DOHH2 (cell line): ENCODE results near the gene TEAD3.

Experiments
- H3F3A ChIP-seq: fragments of 200-600 bp; sonication (generic), shearing (Covaris generic); 2 replicates; pipeline ENCODE4 v1.6.0; 2016; ENCODE audit warnings: antibody characterized with exemption, mild to moderate bottlenecking; ENCODE audit not compliant: control insufficient read depth, insufficient read depth
- H3K27ac ChIP-seq: fragments of 200-600 bp; sonication (generic); 2 replicates; pipeline ENCODE4 v1.5.1; 2014; ENCODE audit warnings: low read depth, mild to moderate bottlenecking, low read length, moderate library complexity
- H3K27me3 ChIP-seq: fragments of 200-600 bp; sonication (generic); 2 replicates; pipeline ENCODE4 v1.6.1; 2014; ENCODE audit warnings: mild to moderate bottlenecking, low read length, mixed read lengths; ENCODE audit not compliant: control insufficient read depth
- H3K36me3 ChIP-seq: fragments of 200-600 bp; sonication (generic); 2 replicates; pipeline ENCODE4 v1.6.1; 2014; ENCODE audit warnings: mild to moderate bottlenecking, low read length, moderate library complexity, mixed read lengths; ENCODE audit not compliant: control insufficient read depth
- H3K4me1 ChIP-seq: fragments of 200-600 bp; sonication (generic); 2 replicates; pipeline ENCODE4 v1.6.1; 2014; ENCODE audit warnings: mild to moderate bottlenecking, low read length, mixed read lengths; ENCODE audit not compliant: control insufficient read depth
- H3K4me2 ChIP-seq: fragments of 200-600 bp; sonication (generic); 2 replicates; pipeline ENCODE4 v1.6.0; 2014; ENCODE audit warnings: mild to moderate bottlenecking, low read length, moderate library complexity
- H3K4me3 ChIP-seq: fragments of 200-600 bp; sonication (generic); 2 replicates; pipeline ENCODE4 v1.5.1; 2014; ENCODE audit warnings: mild to moderate bottlenecking, low read length, mixed read lengths
- H3K79me2 ChIP-seq: fragments of 200-600 bp; sonication (generic); 2 replicates; pipeline ENCODE4 v1.6.1; 2014; ENCODE audit warnings: mild to moderate bottlenecking, low read length, mixed read lengths; ENCODE audit not compliant: control insufficient read depth
- H3K9me2 ChIP-seq: fragments of 200-600 bp; sonication (generic); replicated peaks from 2 replicates; pipeline ENCODE4 v1.6.1; 2014; ENCODE audit warnings: mild to moderate bottlenecking, low read length, mixed read lengths; ENCODE audit not compliant: control insufficient read depth
- H3K9me3 ChIP-seq: fragments of 200-600 bp; sonication (generic); 2 replicates; pipeline ENCODE4 v1.6.1; 2014; ENCODE audit warnings: antibody characterized with exemption, low read length, mixed read lengths; ENCODE audit not compliant: control insufficient read depth, insufficient read depth
- H4K20me1 ChIP-seq: fragments of 200-600 bp; sonication (generic); 2 replicates; pipeline ENCODE4 v1.6.0; 2014; ENCODE audit warnings: low read depth, mild to moderate bottlenecking, antibody characterized with exemption, low read length, moderate library complexity; ENCODE audit not compliant: control insufficient read depth, insufficient read depth
- EZH2phosphoT487 ChIP-seq: fragments of 200-600 bp; sonication (generic); IDR thresholded peaks from 2 replicates; pipeline ENCODE4 v1.6.1; 2017; ENCODE audit warnings: borderline replicate concordance, mild to moderate bottlenecking, antibody characterized with exemption, low read length, moderate library complexity, mixed read lengths
- TF ChIP-seq, protein P1 (sequence below): fragments of 200-600 bp; sonication (generic); IDR thresholded peaks from one replicate; pipeline ENCODE4 v1.5.1; 2014; ENCODE audit warnings: antibody characterized with exemption, mild to moderate bottlenecking, low read depth, low read length; ENCODE audit not compliant: poor library complexity, severe bottlenecking

Gene TEAD3

DNA sequence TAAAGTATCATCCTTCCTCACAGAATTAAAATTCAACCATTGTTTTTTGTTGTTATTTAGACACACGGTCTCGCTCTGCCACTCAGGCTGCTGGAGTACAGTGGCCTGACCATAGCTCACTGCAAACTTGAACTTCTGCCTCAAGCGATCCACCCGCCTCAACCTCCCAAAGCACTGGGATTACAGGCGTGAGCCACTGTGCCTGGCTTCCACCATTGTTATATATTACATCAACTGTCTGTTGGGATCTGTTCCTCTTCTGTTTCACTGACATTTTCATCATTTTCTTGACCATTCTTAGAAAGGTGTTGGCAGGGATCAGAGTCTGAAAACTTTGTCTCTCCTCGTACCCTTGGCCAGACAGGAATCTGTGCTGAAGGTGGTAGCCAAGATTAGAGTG, 37.1 kb upstream of the TEAD3 start:
- H3K9me2 ChIP-seq: no peaks in the 10 kb centered on the region
- no peak overlapping the region for H3K27ac ChIP-seq
- no peaks in the 10 kb centered on the region for H4K20me1 ChIP-seq
- H3K4me1 ChIP-seq: no peaks in the 10 kb centered on the region
- no peaks in the 10 kb centered on the region for H3F3A ChIP-seq
- no peak overlapping the region for H3K4me3 ChIP-seq
- no peaks in the 10 kb centered on the region for H3K79me2 ChIP-seq
- H3K27me3 ChIP-seq: peaks cover 4% of the 10 kb centered on the region; the same call in 1 of the 2 replicates
- TF ChIP-seq, protein P1, sequence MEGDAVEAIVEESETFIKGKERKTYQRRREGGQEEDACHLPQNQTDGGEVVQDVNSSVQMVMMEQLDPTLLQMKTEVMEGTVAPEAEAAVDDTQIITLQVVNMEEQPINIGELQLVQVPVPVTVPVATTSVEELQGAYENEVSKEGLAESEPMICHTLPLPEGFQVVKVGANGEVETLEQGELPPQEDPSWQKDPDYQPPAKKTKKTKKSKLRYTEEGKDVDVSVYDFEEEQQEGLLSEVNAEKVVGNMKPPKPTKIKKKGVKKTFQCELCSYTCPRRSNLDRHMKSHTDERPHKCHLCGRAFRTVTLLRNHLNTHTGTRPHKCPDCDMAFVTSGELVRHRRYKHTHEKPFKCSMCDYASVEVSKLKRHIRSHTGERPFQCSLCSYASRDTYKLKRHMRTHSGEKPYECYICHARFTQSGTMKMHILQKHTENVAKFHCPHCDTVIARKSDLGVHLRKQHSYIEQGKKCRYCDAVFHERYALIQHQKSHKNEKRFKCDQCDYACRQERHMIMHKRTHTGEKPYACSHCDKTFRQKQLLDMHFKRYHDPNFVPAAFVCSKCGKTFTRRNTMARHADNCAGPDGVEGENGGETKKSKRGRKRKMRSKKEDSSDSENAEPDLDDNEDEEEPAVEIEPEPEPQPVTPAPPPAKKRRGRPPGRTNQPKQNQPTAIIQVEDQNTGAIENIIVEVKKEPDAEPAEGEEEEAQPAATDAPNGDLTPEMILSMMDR: no peak
- no peak for TF ChIP-seq EZH2phosphoT487
- no peaks in the 10 kb centered on the region for H3K9me3 ChIP-seq
- no peak overlapping the region for H3K4me2 ChIP-seq
- no peaks in the 10 kb centered on the region for H3K36me3 ChIP-seq

DNA sequence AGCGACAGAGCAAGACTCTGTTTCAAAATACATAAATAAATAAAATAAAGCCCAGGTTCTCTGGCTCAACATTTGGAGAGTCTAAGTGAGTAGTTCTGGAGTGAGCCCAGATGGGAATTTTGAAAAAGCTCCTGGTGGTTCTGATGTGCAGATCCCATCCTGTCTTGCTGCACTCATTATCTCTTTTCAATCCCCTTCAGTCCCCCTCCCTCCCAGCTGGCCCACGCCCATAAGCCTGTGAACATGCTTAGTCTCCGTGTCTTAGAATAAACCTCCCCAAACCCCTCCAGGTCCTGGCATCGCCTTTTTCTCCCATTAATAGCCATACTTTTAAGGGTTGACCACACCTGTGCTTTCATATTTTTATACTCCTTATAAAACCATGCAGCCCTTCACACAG, 35.2 kb upstream of the TEAD3 start:
- no peak overlapping the region for H3K4me3 ChIP-seq
- no peak overlapping the region for H3K27ac ChIP-seq
- no peaks in the 10 kb centered on the region for H3K9me3 ChIP-seq
- no peak overlapping the region for H3K4me2 ChIP-seq
- no peaks in the 10 kb centered on the region for H3K36me3 ChIP-seq
- no peaks in the 10 kb centered on the region for H3K4me1 ChIP-seq
- H3F3A ChIP-seq: no peaks in the 10 kb centered on the region
- H3K27me3 ChIP-seq: peaks cover 4% of the 10 kb centered on the region; the same call in 1 of the 2 replicates
- H3K9me2 ChIP-seq: no peaks in the 10 kb centered on the region
- no peaks in the 10 kb centered on the region for H3K79me2 ChIP-seq
- no peaks in the 10 kb centered on the region for H4K20me1 ChIP-seq
- no peak for TF ChIP-seq EZH2phosphoT487
- TF ChIP-seq, protein P1: no peak

DNA sequence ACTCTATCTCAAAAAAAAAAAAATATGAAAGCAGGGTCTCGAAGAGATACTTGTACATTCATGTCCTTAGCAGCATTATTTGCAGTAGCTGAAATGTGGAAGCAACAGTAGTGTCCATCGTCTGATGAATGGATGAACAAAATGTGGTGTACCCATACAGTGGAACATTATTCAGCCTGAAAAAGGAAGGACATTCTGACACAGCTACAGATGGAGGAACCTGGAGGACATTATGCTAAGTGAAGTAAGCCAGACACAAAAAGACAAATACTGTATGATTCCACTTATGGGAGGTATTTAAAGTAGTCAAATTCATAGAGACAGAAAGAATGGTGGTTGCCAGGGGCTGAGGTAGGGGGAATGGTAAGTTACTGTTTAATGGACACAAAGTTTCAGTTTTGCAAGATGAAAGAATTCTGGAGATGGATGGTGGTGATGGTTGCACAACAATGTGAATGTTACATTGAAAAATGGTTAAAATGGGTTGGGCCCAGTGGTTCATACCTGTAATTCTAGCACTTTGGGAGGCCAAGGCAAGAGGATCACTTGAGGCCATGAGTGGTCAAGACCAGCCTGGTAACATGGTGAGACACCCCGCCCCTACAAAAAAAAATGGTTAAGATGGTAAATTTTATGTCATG, 27.6 kb upstream of the TEAD3 start:
- Histone ChIP-seq H3K4me1 (peaks cover 6% of the 10 kb centered on the region), H3K9me3 (no peaks in the 10 kb centered on the region)

More for the DNA sequence above, 27.6 kb upstream of the TEAD3 start:
- no peak overlapping the region for H3K27ac ChIP-seq
- H3K9me2 ChIP-seq: no peaks in the 10 kb centered on the region
- no peaks in the 10 kb centered on the region for H3K36me3 ChIP-seq
- H3K27me3 ChIP-seq: no peaks in the 10 kb centered on the region
- no peak overlapping the region for H3K4me3 ChIP-seq
- H3K79me2 ChIP-seq: no peaks in the 10 kb centered on the region
- no peak overlapping the region for H3K4me2 ChIP-seq
- no peaks in the 10 kb centered on the region for H4K20me1 ChIP-seq
- no peaks in the 10 kb centered on the region for H3F3A ChIP-seq
- no peak for TF ChIP-seq EZH2phosphoT487
- TF ChIP-seq, protein P1: no peak
